NCI-H446 (cell line): Measurements from ENCODE around the gene CLEC6A.
"Not testable (repeated sequence)": the region's sequence is repeated elsewhere in the genome, so short reads cannot be mapped to it uniquely, and the experiment has no call there.

ENCODE experiments used
- DNase-seq, 2 experiments: peaks; one replicate each; lab custom pipeline; 2025; lab: John Stamatoyannopoulos, UW

The CLEC6A gene

DNA sequence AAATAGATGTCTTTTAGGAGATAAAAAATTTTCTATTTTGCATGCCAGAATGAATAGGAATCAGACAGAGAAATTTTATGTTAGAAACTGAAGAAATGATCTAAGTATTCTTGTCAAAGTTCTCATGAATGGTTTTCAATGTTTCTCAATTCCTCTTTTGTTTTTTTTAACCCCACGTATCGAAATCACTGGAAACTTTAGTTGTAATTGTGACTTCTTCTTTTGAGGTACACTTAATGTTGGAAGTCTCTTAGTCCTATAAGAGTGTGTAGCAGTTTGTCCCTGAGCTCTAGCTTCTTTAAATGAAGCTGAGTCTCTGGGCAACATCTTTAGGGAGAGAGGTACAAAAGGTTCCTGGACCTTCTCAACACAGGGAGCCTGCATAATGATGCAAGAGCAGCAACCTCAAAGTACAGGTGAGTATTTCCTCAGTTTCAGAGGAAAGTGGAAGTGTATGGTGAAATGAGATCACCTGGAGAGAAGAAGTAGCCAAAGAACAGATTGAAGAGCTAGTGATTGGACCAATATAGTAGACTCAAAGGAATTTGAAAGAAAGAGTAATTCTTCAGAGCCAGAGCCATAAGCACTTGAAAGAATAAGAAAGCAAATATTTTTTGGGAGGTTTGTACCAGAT is at the start of gene CLEC6A:
Gene CLEC6A, plus strand, starts transcription at position 236 of the 634 bp plus-strand sequence. Its CDS starts 150 bp downstream, at position 386.
- DNase-seq, result no peak

DNA sequence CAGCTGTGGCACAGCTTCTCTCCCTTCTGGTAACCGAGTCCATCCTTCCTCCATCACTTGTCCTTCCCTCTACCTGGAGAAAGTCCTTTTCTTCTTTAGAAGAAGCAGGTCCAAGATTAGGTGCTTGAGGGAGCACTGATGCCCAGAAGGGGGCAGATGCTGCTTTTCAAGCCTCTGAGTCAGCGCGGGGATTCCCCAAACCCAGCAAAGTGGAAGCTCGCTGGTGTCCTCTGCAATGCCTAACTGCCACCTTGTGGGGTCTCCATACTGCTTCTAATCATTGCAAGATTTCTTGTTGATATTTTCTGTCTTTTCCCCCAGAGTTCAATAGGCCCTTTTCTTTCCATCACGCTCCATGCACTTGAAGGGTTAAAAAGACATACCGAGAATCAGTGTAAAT is 36.2 kb upstream of the CLEC6A start:
- not testable (repeated sequence) for DNase-seq

DNA sequence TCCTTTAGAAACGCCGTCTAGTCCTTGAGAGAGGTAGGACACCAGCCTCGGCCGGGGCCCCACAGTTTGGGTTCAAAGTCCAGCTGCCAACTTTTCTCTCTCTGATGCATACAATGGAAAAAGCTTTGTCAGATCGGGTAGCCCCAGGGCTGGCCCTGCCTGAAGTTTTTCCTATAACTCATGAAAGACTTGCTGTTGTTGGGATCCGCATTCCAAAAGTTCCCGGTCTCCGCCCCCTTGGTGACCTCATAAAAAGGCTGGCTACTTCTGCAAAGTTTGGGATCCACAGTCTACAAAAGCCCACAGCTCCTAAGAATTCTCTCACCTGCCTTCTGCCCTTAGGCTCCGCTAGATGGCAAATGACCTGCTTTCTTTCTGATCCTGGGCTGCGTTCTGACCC is 35.3 kb upstream of the CLEC6A start:
- no peak for DNase-seq

DNA sequence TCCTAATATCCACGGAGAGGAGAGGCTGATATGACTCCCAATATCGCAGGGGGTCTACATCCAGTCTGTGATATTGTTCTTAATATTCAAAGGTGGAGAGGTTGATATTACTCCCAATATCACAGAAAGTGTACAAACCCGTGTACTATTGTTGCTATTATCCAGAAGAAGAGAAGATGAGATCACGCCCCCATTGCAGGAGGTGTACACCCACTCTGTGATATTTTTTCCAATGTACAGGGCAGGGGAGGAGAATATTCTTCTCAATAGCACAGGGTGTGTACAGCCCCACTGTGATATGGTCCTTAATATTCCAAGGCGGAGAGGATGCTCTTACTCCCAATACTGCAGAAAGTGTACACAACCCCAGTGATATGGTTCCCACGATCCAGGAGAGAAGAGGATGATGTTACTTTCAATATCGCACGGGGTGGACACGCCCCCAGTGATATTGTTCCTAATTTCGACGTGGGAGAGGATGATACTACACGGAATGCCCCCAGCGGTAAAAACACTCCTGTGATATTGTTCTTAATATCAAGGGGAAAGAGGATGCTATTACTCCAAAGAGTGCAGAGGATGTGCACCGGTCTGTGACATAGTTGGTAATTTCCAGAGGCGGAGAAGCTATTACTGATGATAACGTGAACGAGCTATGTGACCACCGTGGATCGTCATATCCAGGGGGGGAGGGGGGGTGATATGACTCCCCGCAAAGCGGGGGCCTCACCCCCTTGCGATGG is 11.1 kb upstream of the CLEC6A start:
- DNase-seq, result not testable (repeated sequence)

DNA sequence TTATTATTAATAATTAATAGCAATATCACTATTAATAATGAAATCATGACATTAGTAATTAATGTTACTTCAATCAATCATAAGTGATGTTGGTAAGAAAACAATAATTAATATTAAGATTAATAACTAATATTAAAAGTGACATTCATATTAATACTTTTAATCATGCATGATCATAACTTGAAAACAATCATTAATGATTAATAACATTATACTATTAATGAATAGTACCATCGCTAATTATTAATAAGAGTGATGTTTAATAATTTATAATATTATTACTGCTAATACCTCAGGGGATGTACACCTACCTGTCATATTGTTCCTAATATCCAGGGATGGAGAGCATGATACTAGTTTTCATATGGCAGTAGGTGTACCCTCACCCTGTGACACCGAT is 10.0 kb upstream of the CLEC6A start:
- DNase-seq, result no peak

DNA sequence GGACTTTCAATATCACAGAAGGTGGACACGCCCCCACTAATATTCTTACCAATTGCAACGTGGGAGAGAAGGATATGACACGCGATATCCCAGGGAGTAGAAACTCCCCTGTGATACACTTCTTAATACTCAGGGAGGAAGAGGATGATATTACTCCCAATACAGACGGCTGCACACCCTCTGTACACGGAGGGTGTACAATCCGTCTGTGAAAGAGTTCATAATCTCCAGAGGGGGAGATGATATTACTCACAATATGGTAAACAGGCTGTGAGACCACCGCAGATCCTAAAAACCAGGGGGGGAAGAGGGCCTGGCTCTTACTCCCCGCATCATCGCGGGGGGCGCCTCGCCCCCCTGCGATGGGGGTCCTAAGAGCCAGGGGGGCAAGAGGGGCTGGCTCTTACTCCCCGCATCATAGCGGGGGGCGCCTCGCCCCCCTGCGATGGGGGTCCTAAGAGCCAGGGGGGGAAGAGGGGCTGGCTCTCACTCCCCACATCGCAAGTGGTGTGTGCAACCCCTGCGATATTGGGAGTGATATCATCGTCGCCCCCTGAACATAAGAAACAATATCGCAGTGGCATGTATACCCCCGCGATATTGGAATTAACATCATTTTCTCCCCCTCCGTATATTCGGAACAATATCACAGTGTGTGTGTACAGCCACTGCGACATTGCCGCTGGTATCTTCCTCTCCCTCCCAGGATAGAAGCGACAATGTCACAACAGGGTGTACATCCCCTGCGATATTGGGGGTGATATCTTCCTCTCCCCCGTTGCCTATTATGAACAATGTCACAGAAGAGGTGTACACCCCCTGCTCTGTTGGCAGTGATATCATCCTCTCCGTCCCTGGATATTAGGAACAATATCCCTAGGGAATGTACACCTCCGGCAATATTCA is 8.9 kb upstream of the CLEC6A start:
- no peak for DNase-seq

DNA sequence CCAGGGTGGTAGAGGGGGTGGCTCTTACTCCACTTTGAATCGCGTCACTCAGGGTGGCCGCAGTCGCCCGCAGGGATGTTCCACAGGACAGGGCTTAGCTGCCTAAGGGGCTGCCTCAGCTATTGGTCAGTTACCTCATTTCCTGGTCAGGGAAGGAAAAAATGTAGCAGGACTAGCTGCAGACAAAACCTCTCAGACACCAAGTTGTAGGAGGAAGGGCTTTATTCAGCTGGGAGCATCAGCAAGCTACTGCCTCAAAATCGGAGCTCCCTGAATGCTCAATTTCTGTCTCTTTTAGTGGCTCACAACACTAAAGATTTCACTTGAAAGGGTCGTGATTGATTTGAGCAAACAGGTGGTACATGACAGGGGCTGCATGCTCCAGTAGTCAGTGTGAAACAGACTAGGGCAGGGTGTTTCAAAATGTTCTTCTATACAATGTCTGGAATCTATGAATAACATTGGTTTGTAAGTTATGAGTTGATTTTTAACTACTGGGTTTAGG is 6.4 kb upstream of the CLEC6A start:
- DNase-seq, result no peak

DNA sequence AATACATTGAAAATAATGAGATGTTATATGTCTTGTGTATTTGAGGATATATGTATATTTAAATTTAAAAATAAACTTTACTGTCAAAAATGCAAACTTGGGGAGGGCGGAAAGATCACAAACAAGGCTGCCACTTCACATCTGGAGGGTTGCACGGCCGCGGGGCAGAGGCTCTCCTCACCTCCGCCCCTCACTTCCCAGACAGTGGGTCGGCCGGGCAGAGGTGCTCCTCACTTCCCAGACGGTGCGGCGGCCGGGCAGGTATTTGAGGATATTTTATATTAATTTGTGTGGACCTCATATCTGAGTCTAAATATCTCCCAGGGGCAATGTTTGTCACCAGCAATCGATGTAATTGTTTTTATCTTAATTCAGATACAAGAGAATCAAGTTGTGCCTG is 3.7 kb upstream of the CLEC6A start:
- no peak for DNase-seq

DNA sequence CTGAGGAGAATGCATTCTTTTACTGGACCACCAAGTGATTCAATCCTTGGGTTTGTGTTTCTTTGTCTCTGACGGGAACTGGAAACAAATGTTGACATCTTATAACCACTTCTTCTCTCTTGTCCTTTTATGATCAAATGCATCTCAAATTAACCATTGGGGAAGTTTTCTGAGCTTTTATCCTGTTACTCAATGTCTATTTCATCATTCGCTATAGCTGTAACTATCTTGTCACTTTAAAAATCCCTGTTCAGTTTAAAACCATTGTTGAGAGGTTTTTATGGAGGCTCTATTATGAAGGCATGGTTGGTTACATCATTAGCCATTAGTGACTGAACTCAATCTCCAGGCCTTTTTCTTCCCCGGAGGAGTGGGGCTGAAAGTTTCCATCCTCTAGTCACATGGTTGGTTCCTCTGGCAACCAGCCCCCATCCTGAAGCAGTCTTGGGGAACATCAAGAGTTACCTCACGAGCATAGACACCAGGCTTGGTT is 2.7 kb upstream of the CLEC6A start:
- DNase-seq, result no peak

DNA sequence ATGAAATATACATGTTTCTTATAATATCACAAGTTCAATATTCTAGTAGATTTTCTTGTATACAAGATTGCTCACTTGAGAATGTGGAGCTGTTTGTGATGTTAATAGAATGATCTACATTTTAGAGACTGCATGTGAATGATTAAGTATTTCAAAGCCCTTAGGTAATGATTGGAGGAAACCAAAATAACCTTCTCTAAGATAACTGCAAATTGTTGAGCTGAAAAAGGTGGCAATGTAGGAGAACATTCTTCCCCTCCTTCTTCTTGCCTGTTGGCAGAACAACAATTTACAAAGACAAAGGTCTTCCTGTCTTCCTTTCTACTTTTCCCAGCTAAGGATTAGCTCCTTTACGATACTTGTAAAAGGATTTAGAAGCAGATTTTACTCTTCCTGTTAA is 2.0 kb upstream of the CLEC6A start:
- no peak for DNase-seq

DNA sequence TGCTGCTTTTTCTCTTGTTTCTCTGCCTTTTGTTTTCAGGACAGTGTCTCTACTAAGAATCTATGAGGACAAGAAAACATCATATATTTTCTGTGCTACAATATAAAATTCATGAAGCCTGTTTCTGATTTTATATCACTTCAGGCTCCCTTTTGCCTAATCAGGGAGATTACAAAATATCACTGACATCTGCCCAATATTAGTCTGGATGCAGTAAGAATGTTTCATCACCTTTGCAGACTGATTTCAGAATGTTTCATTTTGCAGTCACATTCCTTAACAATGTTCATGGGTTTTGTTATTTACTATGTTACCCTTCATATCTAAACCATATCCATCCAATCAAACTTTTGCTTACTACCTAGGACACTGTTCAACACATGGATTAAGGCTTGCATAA is 491 bp upstream of the CLEC6A start:
- DNase-seq, result no peak

DNA sequence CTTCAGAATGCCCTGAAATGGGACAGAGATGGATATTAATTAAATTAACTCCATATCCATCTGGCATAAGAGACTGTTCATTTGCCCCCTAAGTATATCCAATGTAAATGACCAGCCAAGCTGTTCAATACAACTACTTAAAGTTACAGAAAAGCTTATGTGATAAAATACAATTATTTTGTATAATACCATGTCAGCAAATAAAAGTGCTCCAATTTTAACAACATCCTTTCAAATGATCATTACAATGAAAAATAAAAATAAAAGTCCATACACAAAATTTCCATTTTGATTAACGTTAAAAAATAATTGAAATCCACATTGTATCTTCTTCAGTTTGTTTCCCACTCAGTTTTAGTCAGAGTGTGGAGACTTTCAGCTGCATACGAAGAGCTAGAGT is 5.7 kb downstream of the CLEC6A start:
- DNase-seq, result no peak

DNA sequence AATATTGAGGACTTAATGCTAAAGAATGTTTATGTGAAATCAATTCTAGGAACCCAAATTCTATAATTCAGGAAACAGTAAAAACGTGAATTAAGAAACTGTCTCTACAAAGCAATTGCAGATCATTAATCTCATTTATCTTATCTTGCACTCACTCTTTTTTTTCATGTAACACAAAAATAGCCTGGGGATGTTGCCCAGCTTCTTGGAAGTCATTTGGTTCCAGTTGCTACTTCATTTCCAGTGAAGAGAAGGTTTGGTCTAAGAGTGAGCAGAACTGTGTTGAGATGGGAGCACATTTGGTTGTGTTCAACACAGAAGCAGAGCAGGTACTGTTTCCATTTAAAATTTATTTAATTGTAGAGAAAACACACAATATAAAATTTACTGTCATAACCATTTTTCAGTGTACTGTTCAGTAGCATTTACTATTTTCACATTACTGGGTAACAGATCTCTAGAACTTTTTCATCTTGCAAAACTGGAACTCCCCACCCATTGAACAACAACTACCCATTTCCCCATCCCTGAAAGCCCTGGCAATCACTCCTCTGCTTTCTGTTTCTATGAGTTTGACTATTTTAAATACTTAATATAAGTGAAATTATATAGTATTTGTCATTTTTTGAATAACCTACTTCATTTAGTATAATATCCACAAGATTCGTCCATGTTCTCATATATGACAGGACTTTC is 9.7 kb downstream of the CLEC6A start:
- no peak for DNase-seq

DNA sequence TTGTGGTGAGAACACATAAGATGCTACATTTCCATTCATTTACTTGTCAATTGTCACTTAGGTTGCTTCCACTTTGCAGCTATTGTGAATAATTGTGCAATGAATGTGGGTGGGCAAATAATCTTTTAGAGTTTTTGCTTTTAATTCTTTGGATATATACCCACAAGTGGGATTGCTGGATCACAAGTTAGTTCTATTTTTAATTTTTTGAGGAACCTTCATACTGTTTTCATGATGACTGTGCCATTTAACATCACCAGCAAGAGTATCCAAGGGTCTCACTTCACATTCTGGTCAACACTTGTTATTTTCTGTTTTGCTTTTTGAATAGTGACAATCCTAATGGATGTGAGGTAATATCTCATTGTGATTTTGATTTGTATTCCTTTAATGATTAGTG is 10.5 kb downstream of the CLEC6A start:
- DNase-seq, result no peak

DNA sequence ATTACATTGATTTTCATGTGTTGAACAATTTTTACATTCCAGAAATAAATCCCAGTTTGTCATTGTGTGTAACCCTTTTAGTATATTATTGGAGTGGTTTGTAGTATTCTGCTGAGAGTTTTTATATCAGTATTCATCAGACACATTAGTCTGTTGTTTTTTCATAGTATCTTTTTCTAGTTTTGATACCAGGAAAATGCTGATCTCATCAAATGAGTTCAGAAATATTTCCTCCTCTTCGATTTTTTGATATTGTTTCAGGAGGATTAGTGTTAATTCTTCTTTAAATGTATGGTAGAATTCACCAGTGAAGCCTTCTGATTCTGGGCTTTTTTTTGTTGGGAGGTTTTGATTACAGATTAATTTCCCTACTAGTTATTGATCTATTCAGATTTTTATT is 15.3 kb downstream of the CLEC6A start:
- no peak for DNase-seq

DNA sequence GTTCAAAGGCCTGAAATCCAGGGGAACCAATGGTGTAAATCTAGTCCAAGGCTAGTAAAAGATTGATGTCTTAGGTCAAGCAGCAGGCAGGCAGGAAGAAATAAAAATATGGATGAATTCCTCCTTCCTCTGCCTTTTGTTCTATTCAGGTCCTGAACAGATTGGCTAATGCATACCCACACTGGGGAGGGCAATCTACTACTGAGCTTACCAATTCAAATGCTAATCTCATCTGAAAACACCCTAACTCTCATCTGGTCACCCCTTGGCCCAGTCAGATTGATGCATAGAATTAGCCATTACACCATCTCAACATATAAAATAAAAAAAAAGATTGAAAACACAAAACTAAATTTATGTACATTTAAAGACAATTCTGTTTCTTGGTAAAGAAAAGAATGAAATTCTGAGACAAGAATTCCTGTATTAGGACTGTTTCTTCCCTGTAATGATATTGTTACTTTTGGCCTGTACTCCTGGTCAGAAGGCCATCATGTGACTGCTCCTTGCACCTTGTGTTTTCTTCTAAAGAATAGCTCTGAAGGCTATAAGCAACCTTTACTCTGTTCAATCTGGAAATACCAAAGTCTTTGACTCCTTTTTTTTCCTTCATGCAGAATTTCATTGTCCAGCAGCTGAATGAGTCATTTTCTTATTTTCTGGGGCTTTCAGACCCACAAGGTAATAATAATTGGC is 19.9 kb downstream of the CLEC6A start:
- no peak for DNase-seq

DNA sequence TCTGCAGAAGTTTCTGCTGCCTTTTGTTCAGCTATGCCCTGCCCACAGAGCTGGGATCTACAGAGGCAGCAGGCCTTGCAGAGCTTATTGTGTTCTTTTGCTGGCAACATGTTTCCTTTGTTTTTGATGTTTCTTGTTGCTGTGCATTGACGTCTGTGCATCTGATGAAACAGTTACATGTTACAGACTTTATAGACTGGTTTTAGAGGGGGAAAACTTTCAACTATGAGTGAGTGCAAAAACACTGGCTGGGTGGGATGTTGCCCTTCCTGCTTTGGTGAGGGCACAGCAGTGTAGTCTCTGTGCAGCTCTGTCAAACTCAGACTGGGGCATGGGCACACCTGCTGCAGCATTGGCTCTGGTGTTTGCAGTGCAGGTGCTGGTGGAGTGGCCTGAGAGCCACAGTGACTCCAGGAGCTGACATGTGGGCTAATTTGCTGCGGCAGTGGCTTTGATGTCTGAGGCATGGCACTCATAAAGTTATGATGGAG is 26.9 kb downstream of the CLEC6A start:
- no peak for DNase-seq

DNA sequence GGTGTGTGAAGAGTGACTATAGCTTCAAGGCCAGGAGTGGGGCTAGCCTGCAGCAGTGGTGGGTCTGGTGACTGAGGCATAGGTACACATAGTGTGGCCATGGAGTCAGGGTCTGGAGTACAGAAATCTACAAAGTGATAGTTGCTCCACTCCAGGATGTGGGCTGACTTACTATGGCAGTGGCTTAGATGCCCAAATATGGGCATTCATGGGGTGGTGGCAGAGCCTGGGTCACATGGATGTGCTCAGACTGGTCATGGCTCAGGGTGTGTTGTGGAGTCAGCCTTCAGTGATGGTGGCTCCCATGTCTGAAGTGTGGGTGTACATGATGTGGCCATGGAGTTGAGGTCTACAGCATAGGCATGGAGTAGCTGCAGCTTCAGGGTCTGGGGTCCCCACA is 27.3 kb downstream of the CLEC6A start:
- no peak for DNase-seq

DNA sequence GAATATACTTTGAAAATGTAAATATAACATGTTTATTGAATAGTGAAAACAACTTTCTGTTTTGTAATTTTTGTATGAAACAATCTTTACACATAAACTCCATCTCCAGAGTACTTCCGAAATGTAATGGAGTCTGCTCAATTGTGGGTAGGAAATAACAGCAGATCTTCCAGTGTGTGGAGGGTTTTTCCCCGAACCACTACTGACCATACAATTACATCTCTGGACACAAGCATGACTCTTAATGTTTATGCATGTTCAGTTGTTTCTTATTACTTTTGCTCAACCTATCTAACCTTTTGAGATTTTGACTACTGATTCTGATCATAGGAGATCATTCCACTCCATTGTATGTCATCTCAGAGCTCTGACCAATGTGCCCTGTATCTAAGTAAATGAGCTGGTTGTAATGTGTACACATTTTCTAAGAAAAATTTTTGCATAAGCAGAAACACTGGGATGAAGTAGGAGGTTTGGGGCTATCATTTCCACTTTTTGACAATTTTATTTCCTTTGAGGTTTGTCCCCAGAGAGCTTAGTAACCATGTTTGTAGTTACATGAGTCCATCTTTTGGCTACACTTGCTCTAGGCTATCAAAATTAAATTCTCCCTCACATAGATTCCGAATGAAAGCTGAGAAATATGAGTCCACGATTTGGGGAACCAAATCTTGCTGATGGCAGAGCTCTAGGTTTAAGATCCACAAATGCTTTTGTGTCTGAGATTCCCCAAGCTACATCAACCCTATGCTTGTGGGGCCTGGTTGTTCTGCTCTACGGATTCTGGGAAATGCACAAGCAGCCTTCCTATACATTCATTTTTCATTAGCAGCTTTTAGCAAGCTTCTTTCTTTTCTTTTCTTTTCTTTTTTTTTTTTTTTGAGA is 36.1 kb downstream of the CLEC6A start:
- DNase-seq, result no peak

DNA sequence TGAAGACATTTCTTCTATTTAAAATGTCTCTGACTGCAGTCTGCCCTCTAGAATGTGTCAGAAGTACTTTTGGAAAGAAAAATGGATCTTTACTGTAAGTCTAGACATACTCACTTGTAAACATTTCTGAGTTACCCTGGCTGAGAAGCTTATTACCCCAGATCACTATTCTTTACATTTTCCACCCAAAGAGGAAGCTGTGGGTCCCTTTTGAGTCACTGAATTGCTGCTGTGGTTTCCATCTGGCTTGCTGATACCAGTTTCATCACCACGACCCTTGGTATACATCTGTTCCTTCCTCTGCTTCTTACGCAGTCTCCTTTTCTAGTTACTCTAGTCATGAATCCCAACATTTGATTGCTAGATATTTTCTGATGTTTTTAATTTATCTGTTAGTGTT is 37.3 kb downstream of the CLEC6A start:
- DNase-seq, result no peak
